ENCODE measurements around the gene LYZL6. TPM values are rescaled to one million over a fixed set of nuclear protein-coding genes. Genes with fewer than 3 reads are reported as not detected.

The LYZL6 gene
- total and polyA plus RNA-seq, 2 of the 8 experiments (the other 6 are each of a cell fraction or from before 2014, with no cell fraction given) = not detected

DNA sequence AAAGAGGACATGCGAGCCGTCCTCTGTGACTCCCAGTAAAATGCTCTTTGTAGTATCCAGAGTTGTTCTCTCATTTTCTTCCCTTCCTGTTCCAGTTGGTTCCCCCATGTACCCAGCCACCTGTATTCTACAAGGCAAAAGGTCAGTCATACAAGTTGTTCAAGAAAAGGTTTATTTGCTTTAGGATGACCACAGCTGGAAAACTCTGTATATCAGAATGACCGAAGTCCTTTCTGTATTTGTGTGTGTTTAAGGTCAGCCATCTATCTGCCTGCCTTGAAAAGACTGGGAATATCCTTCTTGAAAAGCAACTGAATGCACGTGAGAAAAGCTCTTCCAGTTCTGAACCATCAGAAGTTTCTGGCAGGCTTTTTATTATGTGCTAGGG, 29.4 kb upstream of the LYZL6 start:
- ChIA-PET POLR2A (ENCODE audit: partially characterized antibody) (no interaction called here), CTCF (ENCODE audit: partially characterized antibody) (interaction anchor here (1.0 to 4.2 kb wide), 6 partner anchors 8 to 176 kb away, joined by 3 to 11 read pairs (median 4); partner anchors contain the start of gene CCL16)
- Histone ChIP-seq H2BK12ac (ENCODE audit: low read depth, low read length) (no peak overlapping the region), H2AK5ac (ENCODE audit: low read depth, low read length) (no peak overlapping the region), H3K23ac (ENCODE audit: insufficient read length) (no peak overlapping the region), H3K4me2 (ENCODE audit: insufficient read depth in 1 of 2, low read depth in 2 of 2, low read length in 2 of 2) (no peak overlapping the region), H4K5ac (ENCODE audit: insufficient read length, low read depth, low read length) (no peak overlapping the region), H2BK15ac (ENCODE audit: low read length) (no peak overlapping the region), H3K27ac (ENCODE audit: low read depth, low read length) (no peak overlapping the region), H3K9me3 (ENCODE audit: insufficient read depth in 2 of 2, low read depth in 1 of 2, low read length in 1 of 2) (no peaks in the 10 kb centered on the region), H3K23me2 (ENCODE audit: low read depth, low read length) (no peaks in the 10 kb centered on the region), H2BK20ac (ENCODE audit: low read length) (no peak overlapping the region), H3K79me2 (ENCODE audit: control insufficient read depth in 1 of 2, insufficient read depth in 2 of 2, low read length in 2 of 2) (no peaks in the 10 kb centered on the region), H2BK120ac (replicated peaks; ENCODE audit: low read depth, low read length) (no peak overlapping the region), H3K27me3 (replicated peaks in 1 of 4; ENCODE audit: control insufficient read depth in 3 of 4, extremely low read depth in 1 of 4, insufficient read depth in 3 of 4, low read length in 3 of 4) (no peaks in the 10 kb centered on the region), H3K56ac (replicated peaks; ENCODE audit: insufficient read length, low read depth, low read length) (no peak overlapping the region), H2AFZ (ENCODE audit: low read length) (no peak overlapping the region), H3K9ac (replicated peaks in 1 of 4; ENCODE audit: extremely low read depth in 1 of 4, low read depth in 3 of 4, low read length in 3 of 4) (no peak overlapping the region), H3K4me1 (replicated peaks in 1 of 4; ENCODE audit: control insufficient read depth in 3 of 4, insufficient read depth in 4 of 4, low read length in 3 of 4) (peaks cover 0 to 2% (median 0%) of the 10 kb centered on the region in 4 experiments; a peak in 2 of 7 replicates), H3K4ac (replicated peaks; ENCODE audit: insufficient read length, low read depth, low read length) (no peak overlapping the region), H2BK5ac (ENCODE audit: low read depth, low read length) (no peak overlapping the region), H3K14ac (ENCODE audit: insufficient read length) (no peak overlapping the region), H4K91ac (replicated peaks; ENCODE audit: insufficient read length, low read length) (no peak overlapping the region), H3K36me3 (ENCODE audit: control insufficient read depth in 2 of 4, insufficient read depth in 4 of 4, low read length in 3 of 4) (no peaks in the 10 kb centered on the region), H4K8ac (ENCODE audit: extremely low read depth, insufficient read depth, low read length) (no peak overlapping the region), H3K4me3 (ENCODE audit: extremely low read depth in 1 of 4, insufficient read depth in 2 of 4, low read depth in 3 of 4, low read length in 4 of 4) (no peak overlapping the region), H3K18ac (ENCODE audit: extremely low read depth, low read length) (no peak overlapping the region), H4K20me1 (replicated peaks in 1 of 2; ENCODE audit: control insufficient read depth in 1 of 2, insufficient read depth in 2 of 2, low read length in 2 of 2) (no peaks in the 10 kb centered on the region), H3K79me1 (ENCODE audit: low read depth, low read length) (no peaks in the 10 kb centered on the region)
- FAIRE-seq = no peak
- 84% methylated on average over 4 of the region's 4 CpGs; no CpG with 5 or more reads in 1 of the 2 experiments for WGBS, 2 experiments (ENCODE audit: extremely low coverage in 1 of 2, insufficient coverage in 1 of 2, insufficient read length in 1 of 2, insufficient replicate concordance in 2 of 2, low coverage in 1 of 2, low lambda C conversion rate in 2 of 2, missing lambda C conversion rate in 1 of 2)
- no peak for DNase-seq (ENCODE audit: low read depth in 1 of 2, low spot score in 2 of 2)
- TF ChIP-seq, protein P1, sequence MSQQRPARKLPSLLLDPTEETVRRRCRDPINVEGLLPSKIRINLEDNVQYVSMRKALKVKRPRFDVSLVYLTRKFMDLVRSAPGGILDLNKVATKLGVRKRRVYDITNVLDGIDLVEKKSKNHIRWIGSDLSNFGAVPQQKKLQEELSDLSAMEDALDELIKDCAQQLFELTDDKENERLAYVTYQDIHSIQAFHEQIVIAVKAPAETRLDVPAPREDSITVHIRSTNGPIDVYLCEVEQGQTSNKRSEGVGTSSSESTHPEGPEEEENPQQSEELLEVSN (IDR thresholded peaks at IDR 0.05) = no peak
- no peak for TF ChIP-seq GABPA (IDR thresholded peaks at IDR 0.05; ENCODE audit: borderline replicate concordance, insufficient read depth, low read length)
- TF ChIP-seq, protein P2, sequence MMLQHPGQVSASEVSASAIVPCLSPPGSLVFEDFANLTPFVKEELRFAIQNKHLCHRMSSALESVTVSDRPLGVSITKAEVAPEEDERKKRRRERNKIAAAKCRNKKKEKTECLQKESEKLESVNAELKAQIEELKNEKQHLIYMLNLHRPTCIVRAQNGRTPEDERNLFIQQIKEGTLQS (IDR thresholded peaks at IDR 0.05; ENCODE audit: insufficient read depth, low read depth, low read length) = no peak
- no peak for TF ChIP-seq YY1 (IDR thresholded peaks at IDR 0.05; ENCODE audit: low read depth, low read length)
- TF ChIP-seq TAF7 (optimal IDR thresholded peaks at IDR 0.05; ENCODE audit: borderline replicate concordance, low read depth, low read length) = no peak
- TF ChIP-seq CBX5 (IDR thresholded peaks at IDR 0.05; ENCODE audit: low read depth, low read length) = no peak
- no peak for TF ChIP-seq KDM5A (IDR thresholded peaks at IDR 0.05; ENCODE audit: low read length)
- TF ChIP-seq FOSL1 (IDR thresholded peaks at IDR 0.05; ENCODE audit: insufficient read depth, low read depth, low read length) = no peak
- TF ChIP-seq EP300 (IDR thresholded peaks at IDR 0.05; ENCODE audit: borderline replicate concordance in 1 of 2, low read depth in 2 of 2, low read length in 2 of 2) = no peak
- no peak for TF ChIP-seq SUZ12 (IDR thresholded peaks at IDR 0.05; ENCODE audit: low read length)
- TF ChIP-seq TCF12 (IDR thresholded peaks at IDR 0.05; ENCODE audit: low read depth, low read length) = no peak
- TF ChIP-seq, protein P3, sequence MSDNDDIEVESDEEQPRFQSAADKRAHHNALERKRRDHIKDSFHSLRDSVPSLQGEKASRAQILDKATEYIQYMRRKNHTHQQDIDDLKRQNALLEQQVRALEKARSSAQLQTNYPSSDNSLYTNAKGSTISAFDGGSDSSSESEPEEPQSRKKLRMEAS (IDR thresholded peaks at IDR 0.05) = no peak
- no peak for TF ChIP-seq MAFK (IDR thresholded peaks at IDR 0.05; ENCODE audit: low read depth, low read length)
